HUES64 (cell line): ENCODE measurements around the gene PAX3.

ENCODE experiments used
- H3K27ac ChIP-seq: 2 replicates; pipeline ENCODE4 v1.7.0; 2013; ENCODE audit warnings: low read depth, low read length, inconsistent platforms
- H3K27me3 ChIP-seq: 2 replicates; pipeline ENCODE4 v1.6.1; 2013; ENCODE audit warnings: mild to moderate bottlenecking, low read length; ENCODE audit not compliant: insufficient read depth
- H3K36me3 ChIP-seq: 2 replicates; pipeline ENCODE4 v1.6.1; 2013; ENCODE audit warnings: mild to moderate bottlenecking, low read length; ENCODE audit not compliant: insufficient read depth
- H3K4me1 ChIP-seq: 2 replicates; pipeline ENCODE4 v1.6.1; 2013; ENCODE audit warnings: mild to moderate bottlenecking, low read length, moderate library complexity; ENCODE audit not compliant: insufficient read depth
- H3K4me3 ChIP-seq: 2 replicates; pipeline ENCODE4 v1.5.1; 2013; ENCODE audit warnings: mild to moderate bottlenecking, low read length, moderate library complexity
- H3K9ac ChIP-seq: 2 replicates; pipeline ENCODE4 v1.6.1; 2013; ENCODE audit warnings: mild to moderate bottlenecking, low read depth, low read length
- H3K9me3 ChIP-seq: 2 replicates; pipeline ENCODE4 v1.6.1; 2013; ENCODE audit warnings: low read depth, low read length; ENCODE audit not compliant: insufficient read depth
- WGBS: fragments of 150-250, 120-280 bp; methylation state at CpG from one replicate; pipeline ENCODE4 v1.1.7; 2013; ENCODE audit warnings: missing lambda C conversion rate; 5-methylcytosine and 5-hydroxymethylcytosine counted together

The PAX3 gene

DNA sequence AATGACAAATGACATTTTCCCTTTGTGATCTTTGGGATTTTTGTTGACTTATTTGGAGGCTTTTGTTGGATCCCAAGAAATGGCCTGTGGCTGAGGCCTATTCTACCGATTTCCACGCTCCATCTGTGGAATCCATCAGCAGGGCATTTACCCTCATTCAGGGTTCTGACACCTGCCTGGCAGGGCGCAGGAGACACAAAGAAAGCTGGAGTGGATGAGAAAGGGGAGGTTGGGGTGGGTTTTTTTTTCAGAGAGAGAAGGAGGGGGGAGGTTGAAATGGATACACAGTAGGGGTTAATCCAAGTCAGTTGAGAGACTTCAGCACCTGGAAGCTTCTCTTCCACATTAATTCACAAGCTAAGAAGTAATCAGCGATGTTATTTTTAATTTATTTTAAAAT, 59.7 kb downstream of the PAX3 start:
- peaks cover 63% of the 10 kb centered on the region for H3K27me3 ChIP-seq
- WGBS, result 11% methylated on average over 3 of the region's 4 CpGs
- no peaks in the 10 kb centered on the region for H3K36me3 ChIP-seq
- peak overlapping the region; percentile 1; the same call in 1 of the 2 replicates for H3K4me3 ChIP-seq
- peak overlapping the region; percentile 11; the same call in 1 of the 2 replicates for H3K27ac ChIP-seq
- no peak overlapping the region; the same call in 1 of the 2 replicates for H3K9ac ChIP-seq
- H3K9me3 ChIP-seq, result no peaks in the 10 kb centered on the region
- H3K4me1 ChIP-seq, result peaks cover 48% of the 10 kb centered on the region

DNA sequence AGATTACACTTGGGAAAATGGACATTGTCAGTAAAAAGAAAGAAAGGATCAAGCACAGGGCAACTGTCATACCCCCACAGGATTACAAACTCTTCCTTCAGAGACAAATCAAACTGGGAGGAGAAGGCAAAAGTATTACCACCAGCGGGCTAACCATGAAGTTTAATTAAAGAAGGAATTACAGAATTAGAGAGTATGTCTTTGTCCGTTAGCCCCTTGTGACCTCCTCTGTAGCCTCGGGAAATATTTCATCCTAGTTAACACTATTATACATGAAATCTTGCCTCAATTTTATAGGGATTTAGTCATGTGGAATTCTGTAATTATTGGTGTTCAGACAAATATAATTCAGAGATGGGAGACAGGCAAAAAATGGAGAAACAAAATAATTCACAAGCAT, 60.7 kb downstream of the PAX3 start:
- Histone ChIP-seq H3K9ac (no peak overlapping the region), H3K9me3 (no peaks in the 10 kb centered on the region), H3K4me1 (peaks cover 48% of the 10 kb centered on the region), H3K27me3 (peaks cover 53% of the 10 kb centered on the region), H3K4me3 (no peak overlapping the region), H3K36me3 (no peaks in the 10 kb centered on the region), H3K27ac (no peak overlapping the region)
- WGBS, result no CpG with 5 or more reads among the region's 3 CpGs

DNA sequence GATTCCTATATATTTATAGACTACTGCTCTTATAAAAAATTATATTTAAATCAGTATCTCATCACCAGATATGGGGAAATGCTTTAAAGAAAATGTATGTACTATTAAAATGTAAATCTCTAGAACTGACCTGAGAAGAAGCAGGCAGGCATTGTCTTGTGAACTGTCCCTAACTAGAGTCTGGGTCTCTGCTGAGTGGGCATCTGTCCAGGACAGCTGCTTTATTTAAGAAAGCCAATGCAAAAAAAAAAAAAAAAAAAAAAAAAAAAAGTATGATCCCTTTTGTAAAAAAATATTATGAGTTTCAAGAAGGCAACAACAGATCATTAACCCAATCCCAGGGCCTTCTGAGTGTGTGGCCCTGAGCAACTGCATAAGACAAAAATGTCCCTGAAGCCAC, 66.0 kb downstream of the PAX3 start:
- H3K9ac ChIP-seq, result no peak overlapping the region
- H3K27me3 ChIP-seq, result peaks cover 9% of the 10 kb centered on the region; the same call in 1 of the 2 replicates
- H3K4me1 ChIP-seq, result peaks cover 6% of the 10 kb centered on the region; the same call in 1 of the 2 replicates
- H3K36me3 ChIP-seq, result peaks cover 7% of the 10 kb centered on the region; the same call in 1 of the 2 replicates
- H3K4me3 ChIP-seq, result no peak overlapping the region
- no peak overlapping the region for H3K27ac ChIP-seq
- no peaks in the 10 kb centered on the region for H3K9me3 ChIP-seq

DNA sequence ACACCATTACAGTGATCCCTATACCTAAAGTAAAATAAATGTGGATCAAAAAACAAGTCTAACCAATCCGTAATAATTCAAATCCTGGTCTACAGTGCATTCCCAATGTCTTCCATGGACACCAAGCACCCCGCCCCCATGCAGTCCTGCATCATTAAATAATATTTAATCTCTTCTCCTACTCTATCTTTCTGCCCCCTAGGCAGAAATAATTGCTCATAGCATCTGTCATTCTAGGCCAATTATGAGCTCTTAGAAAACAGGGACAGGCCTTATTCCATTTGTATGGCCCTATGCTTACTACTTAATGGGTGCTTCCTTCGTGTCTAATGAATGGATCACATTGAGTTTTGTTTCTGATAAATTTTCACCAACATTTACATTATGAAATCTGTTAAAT, 66.4 kb downstream of the PAX3 start:
- 93% methylated on average over 2 of the region's 3 CpGs for WGBS
- peaks cover 7% of the 10 kb centered on the region; the same call in 1 of the 2 replicates for H3K36me3 ChIP-seq

DNA sequence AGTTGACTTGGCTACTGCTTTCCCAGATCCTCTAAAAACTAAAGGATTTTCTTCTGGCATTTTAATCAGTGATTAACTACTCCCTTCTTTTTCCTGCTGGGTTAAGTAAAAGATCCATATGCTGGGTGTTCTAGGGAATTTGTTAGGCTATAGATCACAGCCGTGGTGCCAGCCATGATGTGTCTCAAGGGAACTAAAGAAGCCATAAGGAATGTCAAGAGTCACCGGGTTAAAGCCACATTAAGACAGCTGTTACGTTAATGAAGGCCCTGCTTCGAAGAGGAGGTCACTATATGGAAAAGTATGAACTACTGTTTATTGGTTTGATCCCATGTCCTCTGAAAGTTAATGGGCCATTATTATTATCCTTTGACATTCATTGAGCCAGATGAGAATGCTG, 70.7 kb downstream of the PAX3 start:
- Histone ChIP-seq H3K4me1 (no peaks in the 10 kb centered on the region), H3K27me3 (no peaks in the 10 kb centered on the region), H3K4me3 (no peak overlapping the region), H3K9ac (no peak overlapping the region), H3K36me3 (peaks cover 7% of the 10 kb centered on the region; the same call in 1 of the 2 replicates), H3K27ac (no peak overlapping the region), H3K9me3 (no peaks in the 10 kb centered on the region)
- 71% methylated on average over 4 of the region's 4 CpGs for WGBS

More for the DNA sequence above, 66.4 kb downstream of the PAX3 start:
- Histone ChIP-seq H3K9ac (no peak overlapping the region), H3K9me3 (no peaks in the 10 kb centered on the region), H3K27ac (no peak overlapping the region), H3K4me3 (no peak overlapping the region), H3K27me3 (0 out of 2 replicates have a peak, but pooled peaks cover 5% of the 10 kb centered on the region), H3K4me1 (peaks cover 1% of the 10 kb centered on the region; the same call in 1 of the 2 replicates)

- WGBS, result 91% methylated on average over 6 of the region's 6 CpGs
- Histone ChIP-seq H3K9me3 (no peaks in the 10 kb centered on the region), H3K9ac (no peak overlapping the region), H3K4me3 (no peak overlapping the region), H3K36me3 (no peaks in the 10 kb centered on the region; the same call in 1 of the 2 replicates), H3K27ac (no peak overlapping the region), H3K4me1 (no peaks in the 10 kb centered on the region), H3K27me3 (no peaks in the 10 kb centered on the region)
Measured at GRCh38 chr2:222218786-222219185, 80.0 kb downstream of the PAX3 start.

DNA sequence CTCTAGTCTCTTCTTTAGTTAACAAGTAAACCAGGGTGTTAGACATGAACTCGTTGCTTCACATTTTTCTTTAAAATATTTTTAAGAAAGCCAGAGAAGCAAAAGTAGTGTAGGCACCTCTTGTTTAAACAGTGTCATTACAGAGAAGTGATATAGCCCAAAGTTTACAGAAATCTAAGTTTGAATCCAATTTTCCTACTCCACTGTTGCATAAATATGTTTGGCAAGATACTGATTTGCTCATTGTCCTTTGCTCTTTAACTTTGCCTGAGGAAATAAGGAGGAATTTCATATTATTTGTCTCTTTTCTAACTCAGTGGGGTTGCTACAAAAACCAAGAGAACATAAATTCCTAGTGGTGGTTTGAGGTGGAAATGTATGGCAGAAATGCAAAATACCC, 81.1 kb downstream of the PAX3 start:
- Histone ChIP-seq H3K36me3 (no peaks in the 10 kb centered on the region; the same call in 1 of the 2 replicates), H3K27ac (no peak overlapping the region)
- 100% methylated on average over 1 of the region's 1 CpG for WGBS

DNA sequence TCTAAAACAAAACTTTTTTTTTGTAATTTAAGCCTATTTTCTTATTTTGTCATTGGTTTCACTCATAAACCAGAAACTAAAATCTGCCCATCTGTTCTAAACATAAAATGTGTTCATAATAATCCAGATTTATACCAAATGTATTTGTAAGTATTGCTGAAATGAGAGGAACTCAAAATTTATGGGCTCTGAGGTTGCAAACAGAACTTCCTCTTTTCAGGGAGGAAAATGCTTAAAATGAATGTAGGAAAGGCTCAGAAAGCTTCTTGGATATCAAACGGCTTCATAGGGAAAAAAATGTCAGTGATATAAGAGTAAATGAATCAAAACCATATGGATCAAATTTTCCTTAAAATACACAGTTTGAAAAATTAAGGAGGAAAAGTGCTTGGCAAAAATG, 83.9 kb downstream of the PAX3 start:
- Histone ChIP-seq H3K9ac (no peak overlapping the region), H3K9me3 (no peaks in the 10 kb centered on the region), H3K27ac (no peak overlapping the region), H3K4me3 (no peak overlapping the region), H3K27me3 (no peaks in the 10 kb centered on the region), H3K4me1 (no peaks in the 10 kb centered on the region), H3K36me3 (no peaks in the 10 kb centered on the region; the same call in 1 of the 2 replicates)
- WGBS, result 80% methylated on average over 1 of the region's 1 CpG

More for the DNA sequence above, 81.1 kb downstream of the PAX3 start:
- Histone ChIP-seq H3K9ac (no peak overlapping the region), H3K4me3 (no peak overlapping the region), H3K9me3 (no peaks in the 10 kb centered on the region), H3K4me1 (no peaks in the 10 kb centered on the region), H3K27me3 (no peaks in the 10 kb centered on the region)

DNA sequence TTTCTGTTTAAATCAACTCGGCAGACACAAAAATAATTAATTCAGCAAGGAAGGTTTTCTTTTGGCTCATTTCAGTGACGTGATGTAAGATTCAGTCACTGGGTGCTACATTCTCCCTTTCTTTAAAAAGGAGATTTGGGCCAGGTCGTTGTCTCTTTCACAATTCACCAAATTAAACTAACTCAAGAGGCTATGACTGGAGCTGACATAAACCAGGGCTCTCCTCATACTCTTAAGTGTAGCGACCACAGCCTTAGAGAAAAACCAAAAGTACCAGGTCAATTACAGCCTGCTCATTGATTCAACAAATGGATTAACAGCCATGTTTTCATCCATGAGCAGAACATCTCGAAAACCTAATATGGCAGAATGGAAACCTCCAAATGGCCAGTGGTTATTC, 85.7 kb downstream of the PAX3 start:
- WGBS, result 94% methylated on average over 5 of the region's 5 CpGs

GRCh38 chr2:222212571-222212970, 86.2 kb downstream of the PAX3 start:
- H3K27me3 ChIP-seq, result no peaks in the 10 kb centered on the region
- H3K36me3 ChIP-seq, result no peaks in the 10 kb centered on the region; the same call in 1 of the 2 replicates
- no peak overlapping the region for H3K27ac ChIP-seq

More for the DNA sequence above, 85.7 kb downstream of the PAX3 start:
- peaks cover 9% of the 10 kb centered on the region for H3K4me1 ChIP-seq
- no peak overlapping the region for H3K27ac ChIP-seq
- no peaks in the 10 kb centered on the region; the same call in 1 of the 2 replicates for H3K36me3 ChIP-seq
- no peaks in the 10 kb centered on the region for H3K27me3 ChIP-seq
- H3K9ac ChIP-seq, result no peak overlapping the region
- H3K9me3 ChIP-seq, result no peaks in the 10 kb centered on the region
- no peak overlapping the region for H3K4me3 ChIP-seq

GRCh38 chr2:222208010-222208690, 90.6 kb downstream of the PAX3 start:
- no peaks in the 10 kb centered on the region for H3K36me3 ChIP-seq
- no peak overlapping the region for H3K9ac ChIP-seq
- no peak overlapping the region for H3K4me3 ChIP-seq
- no peaks in the 10 kb centered on the region for H3K27me3 ChIP-seq
- no peak overlapping the region for H3K27ac ChIP-seq
- peaks cover 25% of the 10 kb centered on the region for H3K4me1 ChIP-seq
- 77% methylated on average over 3 of the region's 4 CpGs for WGBS
- no peaks in the 10 kb centered on the region for H3K9me3 ChIP-seq

More at GRCh38 chr2:222212571-222212970, 86.2 kb downstream of the PAX3 start:
- H3K9me3 ChIP-seq, result no peaks in the 10 kb centered on the region
- no peak overlapping the region for H3K9ac ChIP-seq
- WGBS, result 90% methylated on average over 3 of the region's 4 CpGs
- no peak overlapping the region for H3K4me3 ChIP-seq
- H3K4me1 ChIP-seq, result peaks cover 10% of the 10 kb centered on the region
